ENCODE results near the gene ZBTB8A.
A peak's percentile ranks its signal among the peaks of the same experiment; 100 is the strongest.

ZBTB8A gene

GRCh38 chr1:32533792-32534327 is 5.4 kb upstream of the ZBTB8A start:
- no peak overlapping the region for H3K4me3 ChIP-seq (ENCODE audit: control insufficient read depth, low read depth, low read length)
- no peak for TF ChIP-seq CTCF (conservative IDR thresholded peaks at IDR 0.05; ENCODE audit: control insufficient read depth, insufficient read depth, low read depth, low read length)
- DNase-seq (ENCODE audit: low read depth) = no peak

GRCh38 chr1:32536117-32536516 is 3.1 kb upstream of the ZBTB8A start:
- H3K4me3 ChIP-seq (ENCODE audit: control insufficient read depth, low read depth, low read length) = no peak overlapping the region
- DNase-seq (ENCODE audit: low read depth) = no peak
- no peak for TF ChIP-seq CTCF (conservative IDR thresholded peaks at IDR 0.05; ENCODE audit: control insufficient read depth, insufficient read depth, low read depth, low read length)

GRCh38 chr1:32536764-32537163 is 2.5 kb upstream of the ZBTB8A start:
- no peak overlapping the region for H3K4me3 ChIP-seq (ENCODE audit: control insufficient read depth, low read depth, low read length)
- TF ChIP-seq CTCF (conservative IDR thresholded peaks at IDR 0.05; ENCODE audit: control insufficient read depth, insufficient read depth, low read depth, low read length) = no peak
- no peak for DNase-seq (ENCODE audit: low read depth)

- peak; percentile 62 for DNase-seq (ENCODE audit: low read depth)
- TF ChIP-seq CTCF (conservative IDR thresholded peaks at IDR 0.05; ENCODE audit: control insufficient read depth, insufficient read depth, low read depth, low read length) = no peak
- H3K4me3 ChIP-seq (ENCODE audit: control insufficient read depth, low read depth, low read length) = peak overlapping the region; percentile 69
Observed at GRCh38 chr1:32539584-32540571, 651 bp downstream of the ZBTB8A start.

- DNase-seq (ENCODE audit: low read depth) = no peak
- no peak for TF ChIP-seq CTCF (conservative IDR thresholded peaks at IDR 0.05; ENCODE audit: control insufficient read depth, insufficient read depth, low read depth, low read length)
- peak overlapping the region; percentile 69 for H3K4me3 ChIP-seq (ENCODE audit: control insufficient read depth, low read depth, low read length)
Observed at GRCh38 chr1:32540605-32541004, 1.4 kb downstream of the ZBTB8A start.

GRCh38 chr1:32541064-32541566 is 1.9 kb downstream of the ZBTB8A start:
- TF ChIP-seq CTCF (conservative IDR thresholded peaks at IDR 0.05; ENCODE audit: control insufficient read depth, insufficient read depth, low read depth, low read length) = no peak

More at GRCh38 chr1:32541064-32541566, 1.9 kb downstream of the ZBTB8A start:
- H3K4me3 ChIP-seq (ENCODE audit: control insufficient read depth, low read depth, low read length) = no peak overlapping the region
- no peak for DNase-seq (ENCODE audit: low read depth)

All from fibroblast of mammary gland (primary cell).